Osteocyte (in vitro differentiated cells): ENCODE measurements around the gene SGMS1. TPM values are rescaled to one million over a fixed set of nuclear protein-coding genes. Genes with fewer than 3 reads are reported as not detected.

Experiments
- DNase-seq: peaks from one replicate; pipeline ENCODE4 v3.0.0; 2021; ENCODE audit warnings: mixed read lengths; ENCODE audit not compliant: unreplicated experiment; ENCODE audit errors: extremely low spot score
- H3K27ac Mint-ChIP-seq: one replicate; pipeline ENCODE4 v1.8.0; 2021; ENCODE audit warnings: mild to moderate bottlenecking, mixed read lengths; ENCODE audit not compliant: unreplicated experiment
- H3K27me3 Mint-ChIP-seq: one replicate; pipeline ENCODE4 v1.8.0; 2021; ENCODE audit warnings: mixed read lengths; ENCODE audit not compliant: unreplicated experiment
- H3K36me3 Mint-ChIP-seq: one replicate; pipeline ENCODE4 v1.8.0; 2021; ENCODE audit warnings: mixed read lengths; ENCODE audit not compliant: unreplicated experiment
- H3K4me1 Mint-ChIP-seq: one replicate; pipeline ENCODE4 v1.8.0; 2021; ENCODE audit warnings: mixed read lengths; ENCODE audit not compliant: unreplicated experiment
- H3K4me3 Mint-ChIP-seq: one replicate; pipeline ENCODE4 v1.8.0; 2021; ENCODE audit warnings: mild to moderate bottlenecking, moderate library complexity, mixed read lengths; ENCODE audit not compliant: unreplicated experiment
- H3K9me3 Mint-ChIP-seq: one replicate; pipeline ENCODE4 v1.8.0; 2021; ENCODE audit warnings: mixed read lengths; ENCODE audit not compliant: unreplicated experiment
- total RNA-seq: library from RNA; stranded (reverse); gene quantifications from 2 replicates; pipeline ENCODE4 v1.2.1, GENCODE V29; 2021
- TF ChIP-seq, protein P1 (sequence below): fragments of 200-600 bp; sonication (generic); IDR thresholded peaks from 2 replicates; pipeline ENCODE4 v1.5.0; 2021; ENCODE audit warnings: antibody characterized with exemption, mild to moderate bottlenecking, moderate library complexity

The SGMS1 gene
- total RNA-seq, 1 donor from 2014 or later = 21.0 TPM

DNA sequence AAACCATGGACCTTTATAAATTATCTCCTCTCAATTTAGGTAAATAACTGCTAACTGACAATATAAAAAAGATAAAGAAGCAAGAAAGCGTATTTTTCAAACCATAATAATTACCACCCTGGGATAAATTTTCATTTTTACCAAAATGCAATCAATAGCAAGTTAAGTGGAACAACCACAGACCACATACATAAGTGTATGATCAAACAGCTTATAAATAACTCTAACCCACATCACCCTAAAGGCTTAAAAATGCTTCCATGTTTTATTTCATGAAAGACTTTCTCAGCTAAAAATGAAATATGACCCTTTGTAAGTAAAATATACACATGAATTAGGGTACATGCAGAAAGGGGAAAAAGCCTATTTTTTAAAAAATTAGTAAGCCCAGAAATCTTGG is 156.5 kb downstream of the SGMS1 start:
- peaks cover 2% of the 10 kb centered on the region for H3K36me3 Mint-ChIP-seq
- DNase-seq = no peak

DNA sequence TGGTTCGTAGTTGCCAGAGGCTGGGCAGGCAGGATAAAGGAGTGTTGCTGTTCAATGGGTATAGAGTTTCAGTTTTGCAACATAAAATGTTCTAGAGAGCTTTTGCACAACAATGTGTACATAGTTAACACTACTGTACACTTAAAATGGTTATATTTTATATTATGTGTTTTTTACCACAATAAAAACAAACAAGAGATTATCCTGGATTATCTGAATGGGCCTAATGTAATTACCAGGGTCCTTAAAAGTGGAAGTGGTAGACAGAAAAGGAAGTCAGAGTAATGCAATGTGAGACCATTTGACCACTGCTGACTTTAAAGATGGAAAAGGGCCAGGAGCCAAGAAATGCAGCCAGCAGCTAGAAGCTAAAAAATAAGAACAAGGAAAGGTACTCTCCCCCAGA is 159.7 kb downstream of the SGMS1 start:
- peaks cover 9% of the 10 kb centered on the region for H3K36me3 Mint-ChIP-seq
- no peak for DNase-seq
- H3K4me1 Mint-ChIP-seq = peaks cover 5% of the 10 kb centered on the region
- no peaks in the 10 kb centered on the region for H3K27me3 Mint-ChIP-seq
- TF ChIP-seq, protein P1, sequence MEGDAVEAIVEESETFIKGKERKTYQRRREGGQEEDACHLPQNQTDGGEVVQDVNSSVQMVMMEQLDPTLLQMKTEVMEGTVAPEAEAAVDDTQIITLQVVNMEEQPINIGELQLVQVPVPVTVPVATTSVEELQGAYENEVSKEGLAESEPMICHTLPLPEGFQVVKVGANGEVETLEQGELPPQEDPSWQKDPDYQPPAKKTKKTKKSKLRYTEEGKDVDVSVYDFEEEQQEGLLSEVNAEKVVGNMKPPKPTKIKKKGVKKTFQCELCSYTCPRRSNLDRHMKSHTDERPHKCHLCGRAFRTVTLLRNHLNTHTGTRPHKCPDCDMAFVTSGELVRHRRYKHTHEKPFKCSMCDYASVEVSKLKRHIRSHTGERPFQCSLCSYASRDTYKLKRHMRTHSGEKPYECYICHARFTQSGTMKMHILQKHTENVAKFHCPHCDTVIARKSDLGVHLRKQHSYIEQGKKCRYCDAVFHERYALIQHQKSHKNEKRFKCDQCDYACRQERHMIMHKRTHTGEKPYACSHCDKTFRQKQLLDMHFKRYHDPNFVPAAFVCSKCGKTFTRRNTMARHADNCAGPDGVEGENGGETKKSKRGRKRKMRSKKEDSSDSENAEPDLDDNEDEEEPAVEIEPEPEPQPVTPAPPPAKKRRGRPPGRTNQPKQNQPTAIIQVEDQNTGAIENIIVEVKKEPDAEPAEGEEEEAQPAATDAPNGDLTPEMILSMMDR = no peak
- no peaks in the 10 kb centered on the region for H3K9me3 Mint-ChIP-seq
- no peak overlapping the region for H3K4me3 Mint-ChIP-seq
- H3K27ac Mint-ChIP-seq = no peak overlapping the region

More for the DNA sequence above, 156.5 kb downstream of the SGMS1 start:
- Mint-ChIP-seq H3K27ac (no peak overlapping the region), H3K27me3 (no peaks in the 10 kb centered on the region), H3K4me3 (no peak overlapping the region), H3K9me3 (no peaks in the 10 kb centered on the region), H3K4me1 (peaks cover 21% of the 10 kb centered on the region)
- TF ChIP-seq, protein P1 = no peak

DNA sequence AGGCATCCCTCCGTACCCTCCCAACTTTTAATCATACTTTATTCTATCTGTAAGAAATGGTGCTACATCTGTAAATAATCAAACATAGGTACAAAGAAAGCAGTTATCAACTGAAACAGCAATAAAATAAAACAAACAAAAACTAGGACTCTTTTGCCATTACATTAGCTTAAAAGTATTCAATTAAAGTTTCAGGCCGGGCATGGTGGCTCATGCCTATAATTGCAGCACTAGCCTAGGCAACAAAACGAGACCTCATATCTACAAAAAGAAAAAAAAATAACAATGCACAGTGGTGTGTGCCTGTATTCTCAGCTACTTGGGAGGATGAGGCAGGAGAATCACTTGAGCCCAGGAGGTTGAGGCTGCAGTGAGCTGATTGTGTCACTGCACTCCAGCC is 161.9 kb downstream of the SGMS1 start:
- H3K4me3 Mint-ChIP-seq = no peak overlapping the region
- H3K27ac Mint-ChIP-seq = no peak overlapping the region
- DNase-seq = no peak
- H3K27me3 Mint-ChIP-seq = no peaks in the 10 kb centered on the region
- H3K4me1 Mint-ChIP-seq = peaks cover 5% of the 10 kb centered on the region
- TF ChIP-seq, protein P1 = no peak
- H3K36me3 Mint-ChIP-seq = peaks cover 13% of the 10 kb centered on the region
- no peaks in the 10 kb centered on the region for H3K9me3 Mint-ChIP-seq

DNA sequence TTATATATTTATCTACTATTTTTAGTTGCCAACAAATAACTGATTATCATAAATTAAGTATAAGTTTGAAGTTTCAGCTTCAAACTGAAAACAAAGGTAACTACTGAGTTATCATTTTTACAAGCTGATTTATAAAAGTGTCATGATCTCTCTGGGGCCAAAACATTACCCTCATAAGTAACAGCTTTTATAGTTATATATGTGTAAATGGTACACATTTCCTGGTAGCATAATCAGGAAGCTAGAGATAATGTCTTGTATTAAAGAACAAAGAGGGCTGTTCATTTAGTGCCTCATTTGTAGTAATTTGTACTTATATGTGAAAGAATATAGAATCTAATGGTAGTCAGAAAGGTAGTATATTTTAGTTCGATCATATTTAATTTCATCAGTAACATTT is 162.6 kb downstream of the SGMS1 start:
- Mint-ChIP-seq H3K4me1 (peaks cover 5% of the 10 kb centered on the region), H3K4me3 (no peak overlapping the region), H3K27me3 (no peaks in the 10 kb centered on the region), H3K9me3 (no peaks in the 10 kb centered on the region), H3K27ac (no peak overlapping the region), H3K36me3 (peaks cover 13% of the 10 kb centered on the region)
- TF ChIP-seq, protein P1 = no peak
- no peak for DNase-seq

DNA sequence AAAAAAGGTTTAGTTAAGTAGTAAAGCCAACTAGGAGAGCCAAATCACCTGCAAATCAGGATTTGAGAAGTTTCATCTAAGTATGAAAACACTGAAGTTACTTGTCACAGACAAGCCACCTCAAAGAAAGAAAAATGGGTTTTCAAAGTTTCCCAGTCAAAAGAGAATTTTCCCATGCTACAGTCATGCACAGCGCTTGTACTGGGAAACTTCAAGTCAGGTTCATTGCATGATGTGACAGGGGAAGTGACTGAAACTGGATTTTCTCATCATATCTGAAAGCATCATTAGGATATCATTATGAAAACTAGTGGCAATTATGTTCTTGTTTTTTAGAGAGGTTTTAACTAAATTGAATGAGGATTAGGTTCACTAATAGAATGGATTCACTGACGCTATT is 167.0 kb downstream of the SGMS1 start:
- no peak overlapping the region for H3K27ac Mint-ChIP-seq
- TF ChIP-seq, protein P1 = no peak
- H3K4me1 Mint-ChIP-seq = no peaks in the 10 kb centered on the region
- H3K36me3 Mint-ChIP-seq = peaks cover 12% of the 10 kb centered on the region
- DNase-seq = no peak
- H3K27me3 Mint-ChIP-seq = no peaks in the 10 kb centered on the region
- no peaks in the 10 kb centered on the region for H3K9me3 Mint-ChIP-seq
- H3K4me3 Mint-ChIP-seq = no peak overlapping the region
